ENCODE results near the gene MTNR1A.
"Not testable (repeated sequence)": the region's sequence is repeated elsewhere in the genome, so short reads cannot be mapped to it uniquely, and the experiment has no call there.

MTNR1A gene

GRCh38 chr4:186516287-186516686 is 39.1 kb downstream of the MTNR1A start:
- ATAC-seq (ENCODE audit: low read depth) (no peak), DNase-seq (ENCODE audit: low spot score) (no peak)
- no peak overlapping the region for H3K27ac ChIP-seq (ENCODE audit: poor library complexity, severe bottlenecking)
- no peaks in the 10 kb centered on the region for H3K4me1 ChIP-seq (ENCODE audit: insufficient read depth, poor library complexity, severe bottlenecking)
- H3K9me3 ChIP-seq (ENCODE audit: severe bottlenecking) = peaks cover 4% of the 10 kb centered on the region
- H3K36me3 ChIP-seq (ENCODE audit: low read depth) = no peaks in the 10 kb centered on the region
- no peaks in the 10 kb centered on the region for H3K27me3 ChIP-seq (ENCODE audit: insufficient read depth, poor library complexity, severe bottlenecking)
- no peak overlapping the region for H3K4me3 ChIP-seq (ENCODE audit: severe bottlenecking)
- no peak for TF ChIP-seq CTCF (IDR thresholded peaks at IDR 0.05; ENCODE audit: poor library complexity, severe bottlenecking)

- no peaks in the 10 kb centered on the region for H3K27me3 ChIP-seq (ENCODE audit: insufficient read depth, poor library complexity, severe bottlenecking)
- no peaks in the 10 kb centered on the region for H3K36me3 ChIP-seq (ENCODE audit: low read depth)
- TF ChIP-seq CTCF (IDR thresholded peaks at IDR 0.05; ENCODE audit: poor library complexity, severe bottlenecking) = no peak
- no peaks in the 10 kb centered on the region for H3K4me1 ChIP-seq (ENCODE audit: insufficient read depth, poor library complexity, severe bottlenecking)
- ATAC-seq (ENCODE audit: low read depth) (no peak), DNase-seq (ENCODE audit: low spot score) (no peak)
- H3K4me3 ChIP-seq (ENCODE audit: severe bottlenecking) = no peak overlapping the region
- peaks cover 4% of the 10 kb centered on the region for H3K9me3 ChIP-seq (ENCODE audit: severe bottlenecking)
- H3K27ac ChIP-seq (ENCODE audit: poor library complexity, severe bottlenecking) = no peak overlapping the region
These were observed 41.0 kb downstream of the MTNR1A start for GRCh38 chr4:186514271-186514950.

- not testable (repeated sequence) for H3K36me3 ChIP-seq (ENCODE audit: low read depth); H3K4me1 ChIP-seq (ENCODE audit: insufficient read depth, poor library complexity, severe bottlenecking); H3K4me3 ChIP-seq (ENCODE audit: severe bottlenecking); H3K9me3 ChIP-seq (ENCODE audit: severe bottlenecking); ATAC-seq (ENCODE audit: low read depth); DNase-seq (ENCODE audit: low spot score); H3K27me3 ChIP-seq (ENCODE audit: insufficient read depth, poor library complexity, severe bottlenecking); H3K27ac ChIP-seq (ENCODE audit: poor library complexity, severe bottlenecking)
These were observed 50.6 kb downstream of the MTNR1A start for GRCh38 chr4:186504771-186505170.

GRCh38 chr4:186502231-186502630 is 53.1 kb downstream of the MTNR1A start:
- Histone ChIP-seq H3K9me3 (ENCODE audit: severe bottlenecking) (no peaks in the 10 kb centered on the region), H3K27me3 (ENCODE audit: insufficient read depth, poor library complexity, severe bottlenecking) (no peaks in the 10 kb centered on the region), H3K4me3 (ENCODE audit: severe bottlenecking) (no peak overlapping the region), H3K27ac (ENCODE audit: poor library complexity, severe bottlenecking) (no peak overlapping the region), H3K4me1 (ENCODE audit: insufficient read depth, poor library complexity, severe bottlenecking) (no peaks in the 10 kb centered on the region), H3K36me3 (ENCODE audit: low read depth) (no peaks in the 10 kb centered on the region)
- DNase-seq (ENCODE audit: low spot score) (no peak), ATAC-seq (ENCODE audit: low read depth) (no peak)
- TF ChIP-seq CTCF (IDR thresholded peaks at IDR 0.05; ENCODE audit: poor library complexity, severe bottlenecking) = no peak

- Histone ChIP-seq H3K9me3 (ENCODE audit: severe bottlenecking) (no peaks in the 10 kb centered on the region), H3K4me3 (ENCODE audit: severe bottlenecking) (no peak overlapping the region), H3K4me1 (ENCODE audit: insufficient read depth, poor library complexity, severe bottlenecking) (no peaks in the 10 kb centered on the region), H3K27me3 (ENCODE audit: insufficient read depth, poor library complexity, severe bottlenecking) (no peaks in the 10 kb centered on the region), H3K27ac (ENCODE audit: poor library complexity, severe bottlenecking) (no peak overlapping the region), H3K36me3 (ENCODE audit: low read depth) (no peaks in the 10 kb centered on the region)
- no peak for DNase-seq (ENCODE audit: low spot score)
- TF ChIP-seq CTCF (IDR thresholded peaks at IDR 0.05; ENCODE audit: poor library complexity, severe bottlenecking) = no peak
- no peak for ATAC-seq (ENCODE audit: low read depth)
These were observed 53.8 kb downstream of the MTNR1A start for GRCh38 chr4:186501554-186501953.

All from RWPE2 (cell line).